Right renal pelvis (tissue), 4 donors: ENCODE measurements around the gene LGALS3BP. TPM values are rescaled to one million over a fixed set of nuclear protein-coding genes. Genes with fewer than 3 reads are reported as not detected.

Source experiments
- DNase-seq, 4 donors: peaks; one replicate each; pipeline ENCODE4 v3.0.0-alpha.2; 2013; ENCODE audit warnings: low read depth in 4 of 4, low spot score in 3 of 4, missing footprints in 1 of 4
- polyA plus RNA-seq, 4 donors: library from polyadenylated mRNA; unstranded; fragments of 120-200 nt; gene quantifications; one replicate each; pipeline ENCODE4 v1.2.1, GENCODE V29; 2013; ENCODE audit not compliant: insufficient read length in 4 of 4

LGALS3BP gene
- polyA plus RNA-seq, 4 donors = 114 to 156 (median 136) TPM

DNA sequence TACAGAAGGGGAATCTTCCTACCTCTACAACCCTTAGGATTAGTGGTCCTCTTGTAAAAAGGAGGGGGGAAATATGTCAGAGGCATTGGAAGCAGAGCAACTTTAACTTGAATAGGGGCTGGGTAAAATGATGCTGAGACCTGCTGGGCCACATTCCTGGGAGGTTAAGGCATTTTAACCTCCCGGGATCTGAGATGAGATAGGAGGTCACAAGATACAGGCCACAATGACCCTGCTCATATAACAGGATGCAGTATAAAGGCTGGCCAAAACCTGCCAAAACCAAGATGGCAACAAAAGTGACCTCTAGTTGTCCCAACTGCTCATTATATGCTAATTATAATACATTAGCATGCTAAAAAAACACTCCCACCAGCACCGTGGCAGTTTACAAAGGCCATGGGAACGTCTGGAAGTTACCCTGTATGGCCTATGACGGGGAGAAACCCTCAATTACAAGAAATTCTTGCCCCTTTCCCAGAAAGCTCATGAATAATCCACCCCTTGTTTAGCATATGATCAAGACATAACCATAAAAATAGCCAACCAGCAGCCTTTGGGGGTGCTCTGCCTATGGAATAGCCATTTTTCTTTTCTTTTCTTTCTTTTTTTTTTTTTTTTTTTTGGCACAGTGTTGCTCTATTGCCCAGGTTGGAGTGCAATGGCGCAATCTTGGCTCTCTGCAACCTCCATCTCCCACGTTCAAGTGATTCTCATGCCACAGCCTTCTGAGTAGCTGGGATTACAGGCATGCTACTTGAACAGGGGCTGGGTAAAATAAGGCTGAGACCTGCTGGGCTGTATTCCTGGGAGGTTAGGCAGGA is 38.0 kb upstream of the LGALS3BP start:
- no peak for DNase-seq

- DNase-seq = no peak
These were observed 34.5 kb upstream of the LGALS3BP start for GRCh38 chr17:79014158-79014758.

DNA sequence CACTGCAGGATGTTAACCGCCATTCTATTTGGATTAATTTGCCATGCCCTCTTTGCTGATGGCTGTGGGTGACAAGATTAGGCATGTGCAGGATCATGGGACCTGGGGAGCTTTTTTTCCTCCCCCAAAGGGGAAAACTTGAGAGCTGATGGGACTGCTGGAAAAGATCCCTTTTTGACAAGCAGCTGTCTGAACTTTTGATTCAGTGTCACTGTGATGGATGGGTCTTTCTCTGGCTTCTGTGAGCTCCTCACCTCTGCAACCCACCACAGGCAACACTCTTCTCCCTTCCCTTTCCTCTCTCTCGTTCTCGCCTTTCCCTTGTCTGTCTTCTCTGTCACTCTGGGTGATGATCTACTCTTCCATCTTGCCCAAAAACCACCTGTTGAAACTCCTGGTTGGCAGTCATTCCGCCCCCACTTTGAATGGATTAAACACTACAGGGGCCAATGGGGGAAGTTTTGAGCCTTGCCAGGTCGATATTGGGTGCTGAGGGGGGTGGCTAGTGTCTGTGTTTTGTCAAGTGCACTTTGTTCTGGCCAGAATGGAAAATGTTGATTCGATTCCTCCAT is 32.9 kb upstream of the LGALS3BP start:
- no peak for DNase-seq

GRCh38 chr17:79011451-79012147 is 31.9 kb upstream of the LGALS3BP start:
- no peak for DNase-seq

- no peak for DNase-seq
These were observed 30.6 kb upstream of the LGALS3BP start for GRCh38 chr17:79010304-79010646.

DNA sequence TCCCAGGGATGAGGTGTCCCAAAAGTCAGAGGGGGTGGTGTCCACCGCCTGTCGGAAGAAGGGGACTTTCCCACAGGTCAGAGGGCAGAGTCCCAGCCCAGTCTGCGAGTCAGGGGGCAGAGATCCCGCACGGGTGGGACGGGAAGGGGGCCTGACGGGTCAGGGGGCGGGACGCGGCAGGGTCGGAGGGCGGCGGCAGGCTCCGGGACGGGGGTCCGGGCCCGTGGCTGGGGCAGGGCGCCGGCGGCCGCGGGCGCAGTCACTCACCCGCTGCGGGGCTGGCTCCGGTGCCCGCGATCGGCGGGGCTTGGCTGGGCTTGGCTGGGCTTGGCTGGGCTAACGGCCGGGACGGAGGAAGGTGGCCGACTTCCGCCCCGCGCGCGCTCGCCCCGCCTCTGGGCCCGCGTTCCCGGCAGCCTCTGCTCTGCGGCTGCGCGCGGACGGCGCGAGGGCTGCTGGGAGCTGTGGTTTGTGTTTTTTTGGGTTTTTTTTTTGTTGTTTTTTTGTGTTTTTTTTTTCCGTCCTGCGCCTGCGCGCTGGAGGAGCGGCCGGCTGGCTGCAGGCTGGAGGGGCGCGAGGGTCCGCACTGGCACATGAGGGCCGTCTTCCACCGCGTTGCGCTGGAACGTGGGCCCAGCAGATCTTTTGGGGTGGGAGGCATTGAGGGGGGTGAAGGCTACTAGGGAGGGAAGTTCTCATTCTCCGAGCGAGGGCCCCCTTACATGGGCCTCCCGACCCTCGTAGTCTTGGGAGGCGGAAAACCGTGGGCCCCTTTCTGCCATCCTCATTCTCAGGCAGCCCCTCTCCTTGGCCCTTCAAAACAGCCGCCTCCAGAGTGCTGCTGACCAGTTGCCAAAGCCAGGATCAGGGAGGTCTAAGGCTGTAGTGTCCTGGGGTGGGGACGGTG is 29.9 kb upstream of the LGALS3BP start, which contains the start of gene CANT1:
CANT1 (minus strand) TSS at position 368 of the 907 bp plus-strand sequence. CDS start 12,142 bp downstream, outside the sequence.
- DNase-seq = peak; percentile 77 to 87 (median 82)

- DNase-seq = no peak
These were observed 29.1 kb upstream of the LGALS3BP start for GRCh38 chr17:79008666-79009387.

GRCh38 chr17:79007504-79008381 is 28.0 kb upstream of the LGALS3BP start:
- DNase-seq = no peak

- no peak for DNase-seq
These were observed 27.2 kb upstream of the LGALS3BP start for GRCh38 chr17:79006794-79007503.

- DNase-seq = no peak
These were observed 26.3 kb upstream of the LGALS3BP start for GRCh38 chr17:79006046-79006445.

DNA sequence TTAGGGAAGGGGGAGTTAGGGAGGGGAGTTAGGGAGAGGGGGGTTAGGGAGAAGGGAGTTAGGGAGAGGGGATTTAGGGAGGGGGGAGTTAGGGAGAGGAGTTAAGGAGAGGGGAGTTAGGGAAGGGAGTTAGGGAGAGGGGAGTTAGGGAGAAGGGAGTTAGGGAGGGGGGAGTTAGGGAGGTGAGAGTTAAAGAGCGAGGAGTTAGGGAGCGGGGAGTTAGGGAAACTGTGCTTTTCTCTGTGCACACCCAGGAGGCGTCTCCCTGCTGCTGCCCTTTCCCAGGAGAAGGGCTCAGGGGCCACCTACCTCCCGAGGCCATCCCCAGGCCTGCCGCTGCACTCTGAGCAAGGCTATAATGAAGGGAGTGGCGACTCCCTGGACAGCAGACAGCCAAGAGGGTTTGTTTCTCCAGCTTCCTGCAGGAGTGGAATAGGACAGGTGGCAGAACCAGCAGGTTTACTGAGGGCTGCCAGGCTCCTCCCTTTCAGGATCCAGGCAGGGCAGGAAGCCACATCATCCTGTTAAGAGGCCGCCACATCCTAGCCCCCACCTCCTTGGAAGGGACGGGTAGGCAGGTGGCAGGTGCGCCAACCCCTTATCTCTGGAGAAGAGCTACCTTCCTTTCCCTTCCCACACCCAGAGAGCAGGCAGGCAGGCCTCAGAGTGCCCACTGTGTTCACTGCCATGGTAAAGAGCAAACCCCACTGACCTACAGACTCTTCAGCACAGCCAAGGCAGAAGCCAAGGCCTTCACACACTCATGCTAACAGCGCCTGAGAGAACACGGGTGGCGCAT is 25.5 kb upstream of the LGALS3BP start:
- no peak for DNase-seq

- no peak for DNase-seq
These were observed 24.1 kb upstream of the LGALS3BP start for GRCh38 chr17:79003661-79004411.

DNA sequence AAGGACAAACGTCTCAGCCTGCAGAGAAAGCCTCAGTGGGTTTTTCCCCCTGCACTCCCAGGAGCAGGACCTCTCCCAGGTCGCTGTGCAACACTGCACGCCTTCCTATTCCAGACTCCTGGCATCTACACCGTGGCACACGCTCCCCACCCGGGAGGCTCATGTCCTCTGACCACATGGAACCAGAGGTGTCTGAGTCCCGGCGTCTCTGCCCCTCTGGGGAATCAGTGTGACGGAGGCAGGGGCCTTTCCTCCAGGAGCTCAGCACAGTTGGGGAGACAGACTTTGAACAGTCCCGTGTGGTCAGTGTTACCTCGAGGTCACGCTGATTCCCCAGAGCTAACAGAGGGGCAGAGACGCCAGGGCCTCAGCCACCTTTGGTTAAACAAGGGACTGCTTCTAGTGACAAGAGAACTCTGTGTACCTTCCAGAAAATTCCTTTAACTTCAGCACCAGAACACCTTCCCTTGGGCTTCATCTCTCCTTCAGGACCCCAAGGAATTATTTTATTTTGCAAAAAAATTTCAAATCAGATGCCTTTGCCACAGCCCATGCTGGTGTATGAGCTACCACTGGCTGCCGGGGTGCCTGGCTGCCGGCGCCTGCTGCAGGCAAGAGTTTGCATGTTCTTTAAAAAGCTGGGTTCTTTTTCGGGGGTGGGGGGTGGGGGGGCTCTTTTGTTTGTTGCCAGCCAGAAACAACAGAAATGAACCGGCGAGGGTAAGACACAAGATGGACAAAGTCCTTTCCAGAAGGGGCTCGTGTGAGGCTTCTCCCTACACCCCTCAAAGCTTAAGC is 23.3 kb upstream of the LGALS3BP start:
- DNase-seq = no peak

GRCh38 chr17:79002291-79002690 is 22.6 kb upstream of the LGALS3BP start:
- DNase-seq = no peak

DNA sequence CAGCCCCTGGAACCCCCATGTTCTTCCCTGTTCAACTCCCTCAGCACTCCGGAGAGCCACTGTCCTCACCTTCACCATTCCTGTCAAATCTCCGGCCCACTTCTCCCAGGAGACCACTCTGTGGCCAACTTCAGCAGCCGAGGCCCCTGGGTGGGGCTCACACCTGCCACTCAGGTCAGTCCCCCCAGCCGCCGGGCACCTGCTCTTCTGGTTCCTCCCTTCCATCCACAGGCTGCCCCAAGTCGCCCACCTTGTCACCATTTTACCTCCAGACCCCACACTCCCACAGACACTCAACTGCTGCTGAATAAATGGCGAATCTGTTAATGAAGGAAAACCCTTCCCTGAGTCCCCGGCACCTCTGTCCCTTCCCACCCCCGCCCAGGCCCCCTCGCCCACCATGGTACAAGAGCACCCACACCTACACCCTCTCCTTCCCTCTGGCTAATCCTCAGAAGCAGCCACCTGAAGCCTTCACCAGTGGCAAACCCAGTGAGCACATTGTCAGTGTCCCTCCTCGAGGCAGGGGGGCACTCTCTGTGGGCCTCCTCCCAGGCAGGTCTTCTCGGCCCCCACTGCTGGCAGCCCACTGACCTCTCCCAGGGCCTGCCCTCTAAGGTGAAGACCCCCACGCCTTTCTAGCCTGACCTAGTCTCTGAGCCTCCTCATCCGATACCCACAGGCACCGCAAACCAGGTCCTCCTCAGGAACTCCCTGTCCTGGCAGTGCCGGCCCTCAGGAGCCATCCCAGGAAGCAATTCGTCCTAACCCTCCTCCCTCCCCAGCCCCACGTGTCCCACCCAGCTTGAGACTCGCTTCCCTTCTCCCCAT is 21.7 kb upstream of the LGALS3BP start:
- DNase-seq = no peak
